Measurements from ENCODE around the gene CTNNBL1.

- TF ChIP-seq POLR2AphosphoS5 (IDR thresholded peaks at IDR 0.05), result no peak
- TF ChIP-seq CTCF (IDR thresholded peaks at IDR 0.05), result no peak
- no peak for TF ChIP-seq POLR2A (IDR thresholded peaks at IDR 0.05)
Observed at GRCh38 chr20:37917461-37917860, 223.6 kb downstream of the CTNNBL1 start.

All from stomach (tissue), 4 donors.